Kidney (tissue), 14 donors: ENCODE measurements around the gene RAD23A. TPM values are rescaled to one million over a fixed set of nuclear protein-coding genes. Genes with fewer than 3 reads are reported as not detected.

ENCODE experiments used
- DNase-seq, 5 donors: peaks; one replicate each; pipeline ENCODE4 v3.0.0-alpha.2; 2013 to 2020
- FAIRE-seq: peaks from 2 replicates; lab custom pipeline; 2012; peaks lifted over from hg19 to GRCh38; lab: Jason Lieb, UNC
- H3K27ac ChIP-seq, 2 donors: one replicate each; pipeline ENCODE4 v1.7.0; 2013; ENCODE audit warnings: low read depth in 2 of 2, low read length in 2 of 2, inconsistent platforms in 1 of 2
- H3K27me3 ChIP-seq: one replicate; pipeline ENCODE4 v1.7.1; 2013; ENCODE audit warnings: low read length, inconsistent platforms; ENCODE audit not compliant: control insufficient read depth, insufficient read depth
- H3K36me3 ChIP-seq, 3 donors: one replicate each; pipeline versions ENCODE4 v1.7.0 to v1.7.1; 2013; ENCODE audit warnings: low read length in 3 of 3, control low read depth in 1 of 3, inconsistent platforms in 1 of 3; ENCODE audit not compliant: insufficient read depth in 3 of 3, control insufficient read depth in 2 of 3
- H3K4me1 ChIP-seq, 3 donors: one replicate each; pipeline versions ENCODE4 v1.7.0 to v1.7.1; 2013; ENCODE audit warnings: low read length in 3 of 3, inconsistent platforms in 1 of 3, low read depth in 1 of 3; ENCODE audit not compliant: control insufficient read depth in 2 of 3, insufficient read depth in 2 of 3
- H3K4me3 ChIP-seq, 3 donors: one replicate each; pipeline versions ENCODE4 v1.7.0 to v1.8.1; 2013; ENCODE audit warnings: low read length in 3 of 3, control low read depth in 1 of 3, inconsistent platforms in 1 of 3
- H3K9ac ChIP-seq, 3 donors: one replicate each; pipeline versions ENCODE4 v1.7.0 to v1.7.1; 2013; ENCODE audit warnings: low read length in 3 of 3, control low read depth in 1 of 3, inconsistent platforms in 1 of 3
- H3K9me3 ChIP-seq, 3 donors: one replicate each; pipeline versions ENCODE4 v1.7.0 to v1.7.1; 2013; ENCODE audit warnings: low read length in 3 of 3, control low read depth in 1 of 3, inconsistent platforms in 1 of 3; ENCODE audit not compliant: control insufficient read depth in 2 of 3, insufficient read depth in 1 of 3
- CTCF ChIP-seq: IDR thresholded peaks from 3 replicates; pipeline ENCODE4 v1.5.1; 2012; ENCODE audit warnings: mild to moderate bottlenecking, moderate library complexity, borderline replicate concordance; ENCODE audit not compliant: insufficient read depth; ENCODE audit errors: extremely low read depth
- intact Hi-C: fragments of 100-400 bp; cut with DNase I; formaldehyde crosslinking; loops from one replicate; pipeline ENCODE4 v1.11.1; 2022
- polyA plus RNA-seq: library from polyadenylated mRNA; stranded (reverse); fragments of 350-450 nt; fragmentation: Illumina TruSeq; extraction: RNeasy Lipid Tissue Mini Kit (QIAGEN cat#74804); gene quantifications from one replicate; pipeline ENCODE4 v1.2.3, GENCODE V29; 2014; ENCODE audit warnings: low read depth, low replicate concordance; ENCODE audit not compliant: insufficient read depth
- total RNA-seq: library from RNA; stranded (reverse); fragmentation: NEBNext Ultra II Directional; extraction: Animal tissue kit (Norgen Biotek cat#: 25700); gene quantifications from one replicate; pipeline ENCODE4 v1.2.1, GENCODE V29; 2021
- donor health status: control.
- donor health status: control.
- donor health status: control.
- donor health status: control.
- donor health status: control.
- donor health status: DM: yes; HTN: yes; CAD: no.
- donor health status: Normal renal cell carcinoma (clear cell type).

RAD23A gene
- total and polyA plus RNA-seq, 2 donors from 2014 or later, result 79.2 to 105 TPM

- H3K27ac ChIP-seq, result no peak overlapping the region
- H3K4me1 ChIP-seq, result peaks cover 0 to 33% (median 26%) of the 10 kb centered on the region in 3 donors
- H3K9me3 ChIP-seq, result no peaks in the 10 kb centered on the region
These were observed 4.8 kb upstream of the RAD23A start for GRCh38 chr19:12940897-12941296.

GRCh38 chr19:12943437-12944044 is 2.1 kb upstream of the RAD23A start:
- Histone ChIP-seq H3K36me3 (peaks cover 21 to 34% (median 27%) of the 10 kb centered on the region in 3 donors), H3K27ac (no peak overlapping the region), H3K4me1 (peaks cover 0 to 41% (median 26%) of the 10 kb centered on the region in 3 donors), H3K9ac (no peak overlapping the region), H3K27me3 (no peaks in the 10 kb centered on the region), H3K9me3 (no peaks in the 10 kb centered on the region), H3K4me3 (no peak overlapping the region)
- TF ChIP-seq CTCF, result no peak
- DNase-seq (no peak), FAIRE-seq (no peak)
- intact Hi-C loops, result no loop called here

More at GRCh38 chr19:12940897-12941296, 4.8 kb upstream of the RAD23A start:
- no peak for TF ChIP-seq CTCF
- intact Hi-C loops, result no loop called here
- Histone ChIP-seq H3K27me3 (no peaks in the 10 kb centered on the region), H3K9ac (no peak overlapping the region), H3K36me3 (peaks cover 18 to 34% (median 21%) of the 10 kb centered on the region in 3 donors), H3K4me3 (peak overlapping the region in 1 of 3 donors; percentile 6)
- FAIRE-seq, result no peak
- no peak for DNase-seq

- Histone ChIP-seq H3K27me3 (no peaks in the 10 kb centered on the region), H3K4me3 (no peak overlapping the region), H3K9me3 (no peaks in the 10 kb centered on the region), H3K27ac (no peak overlapping the region), H3K36me3 (peaks cover 21 to 39% (median 29%) of the 10 kb centered on the region in 3 donors), H3K9ac (no peak overlapping the region), H3K4me1 (peaks cover 0 to 41% (median 26%) of the 10 kb centered on the region in 3 donors)
- no peak for FAIRE-seq
- DNase-seq, result peak in 1 of 5 donors; percentile 50
- TF ChIP-seq CTCF, result no peak
- intact Hi-C loops, result no loop called here
These were observed 1.5 kb upstream of the RAD23A start for GRCh38 chr19:12944104-12944674.
